GM21515 (cell line): ENCODE data around the gene RNF40.
"Not testable (repeated sequence)": the region's sequence is repeated elsewhere in the genome, so short reads cannot be mapped to it uniquely, and the experiment has no call there.

Experiments
- ATAC-seq: cut with Tn5 transposase; IDR thresholded peaks from one replicate; pipeline ENCODE4 v1.9.1; 2021; ENCODE audit not compliant: unreplicated experiment

RNF40 gene

DNA sequence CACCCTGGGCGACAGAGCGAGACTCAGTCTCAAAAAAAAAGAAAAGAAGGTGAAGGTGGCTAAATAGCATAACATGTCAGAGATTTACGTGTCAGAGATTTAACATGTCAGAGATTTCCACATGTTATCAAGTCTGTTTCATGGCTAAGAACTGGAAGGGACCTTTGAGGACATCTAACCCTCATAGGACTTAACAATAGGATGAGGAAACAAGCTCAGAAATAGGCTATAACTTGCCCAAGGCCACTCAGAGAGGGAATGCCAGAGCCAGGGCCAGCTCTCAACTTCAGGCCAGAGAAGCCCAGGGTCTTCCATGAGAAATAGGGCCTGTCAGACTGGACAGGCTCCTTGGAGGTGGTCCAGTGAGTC lies 51.7 kb downstream of the RNF40 start:
- ATAC-seq: no peak

DNA sequence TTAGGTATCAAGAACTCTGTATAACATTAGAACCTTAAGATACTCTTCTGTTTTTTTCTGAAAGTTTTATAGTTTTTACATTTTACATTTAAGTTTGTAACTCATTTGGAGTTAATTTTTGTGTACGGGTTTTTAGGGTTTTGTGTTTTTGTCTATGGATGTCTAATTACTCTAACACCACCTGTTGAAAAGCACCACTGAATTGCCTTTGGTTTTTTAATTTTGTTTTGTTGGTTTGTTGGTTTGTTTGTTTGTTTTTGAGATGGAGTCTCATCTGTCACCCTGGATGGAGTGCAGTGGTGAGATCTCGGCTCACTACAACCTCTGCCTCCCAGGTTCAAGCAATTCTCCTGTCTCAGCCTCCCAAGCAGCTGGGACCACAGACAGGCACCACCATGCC lies 54.6 kb downstream of the RNF40 start:
- ATAC-seq: no peak

DNA sequence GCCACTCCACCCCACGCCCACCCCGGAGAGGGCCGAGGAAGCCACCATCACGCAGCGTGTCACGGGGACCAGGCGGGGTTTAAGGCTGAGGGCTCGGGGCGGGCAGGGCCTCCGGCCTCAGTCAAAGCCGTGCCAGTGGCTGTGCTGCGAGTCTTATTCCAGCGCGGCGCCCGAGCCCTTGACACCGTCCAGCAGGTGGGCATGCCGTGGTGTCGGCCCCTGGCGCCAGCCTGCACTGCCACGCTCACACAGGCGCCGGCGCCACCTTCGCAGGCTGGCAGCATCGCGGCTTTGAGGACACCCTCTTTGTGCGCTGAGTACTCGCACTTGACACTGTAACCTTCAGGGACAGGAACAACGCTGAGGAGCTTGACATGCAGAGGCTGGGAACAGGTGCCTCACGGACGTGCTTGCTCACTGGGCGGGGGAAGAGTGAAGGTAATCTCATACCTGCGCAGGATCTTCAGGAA lies 58.9 kb downstream of the RNF40 start:
- no peak for ATAC-seq

DNA sequence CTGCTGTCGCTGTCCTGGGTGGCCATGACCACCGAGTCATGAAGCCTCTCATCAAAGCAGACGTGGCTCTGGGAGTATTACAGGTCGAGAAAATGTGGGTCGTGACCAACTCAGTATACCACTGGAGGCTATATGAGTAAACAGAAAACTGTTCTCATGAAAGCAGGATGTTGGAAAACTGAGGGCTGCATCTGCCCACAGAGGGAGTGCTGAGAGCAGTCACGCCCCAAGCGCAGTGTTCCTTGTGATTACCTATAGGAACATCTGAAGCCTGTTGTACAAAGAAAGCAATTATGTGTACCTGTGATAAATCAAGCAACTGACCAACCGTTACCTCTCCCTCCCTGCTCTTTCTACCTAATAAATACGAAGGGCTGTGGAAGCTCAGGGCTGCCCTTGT lies 59.3 kb downstream of the RNF40 start:
- not testable (repeated sequence) for ATAC-seq

DNA sequence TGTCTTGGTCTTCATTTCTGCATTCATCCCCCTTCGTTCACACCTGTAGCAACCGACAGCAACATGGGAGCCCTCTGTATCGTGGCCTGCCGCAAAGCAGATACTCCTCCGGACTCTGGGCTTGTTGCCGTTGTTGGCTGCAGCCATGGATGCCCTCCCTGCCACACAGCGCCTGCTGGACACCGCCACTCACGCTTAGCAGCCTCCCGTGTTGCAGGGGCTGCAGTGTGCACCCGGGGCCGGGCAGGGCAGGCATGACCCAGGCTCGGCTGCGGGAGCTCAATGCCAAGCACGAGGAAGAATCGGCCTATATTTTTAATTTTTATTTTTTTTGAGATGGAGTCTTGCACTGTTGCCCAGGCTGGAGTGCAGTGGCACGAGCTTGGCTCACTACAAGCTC lies 59.8 kb downstream of the RNF40 start:
- no peak for ATAC-seq
